ENCODE data around the gene THTPA. TPM values are rescaled to one million over a fixed set of nuclear protein-coding genes. Genes with fewer than 3 reads are reported as not detected.
A peak's percentile ranks its signal among the peaks of the same experiment; 100 is the strongest.

THTPA gene
- total and polyA plus RNA-seq, 2 of the 13 experiments (the other 11 are each of a cell fraction or from before 2014, with no cell fraction given), result 7.4 to 8.7 TPM

DNA sequence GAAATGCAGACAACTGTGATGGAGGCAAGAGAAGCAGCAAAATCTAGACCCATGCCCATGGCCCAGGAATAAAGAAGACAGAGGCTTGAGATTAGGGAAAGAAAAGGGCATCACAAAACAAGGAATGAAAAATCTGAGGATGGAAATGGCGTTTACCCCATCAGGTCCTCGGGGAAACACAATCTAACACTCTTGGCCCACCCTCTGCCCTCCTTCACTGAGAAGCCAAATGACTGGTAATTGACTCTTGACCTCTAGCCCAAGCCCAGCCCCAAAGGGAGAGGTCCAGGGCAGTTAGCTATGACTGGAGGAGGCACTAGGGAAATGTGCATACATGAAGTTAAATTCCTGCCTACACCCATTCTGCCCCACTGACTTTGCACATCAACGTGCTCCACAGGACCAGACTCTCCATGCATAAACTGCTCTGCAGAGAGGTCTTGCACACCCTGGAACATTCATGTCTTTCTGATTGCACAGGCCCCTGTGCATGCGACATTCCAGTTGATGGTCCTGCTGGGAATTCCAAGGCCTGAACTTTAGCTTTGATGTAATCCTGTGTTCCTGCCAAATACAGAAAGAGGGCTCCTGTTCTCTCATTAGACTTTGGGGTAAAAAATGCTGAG is 10.2 kb upstream of the THTPA start (continued):
- TF ChIP-seq ZFX (CRISPR knock-in tag; IDR thresholded peaks at IDR 0.05; ENCODE audit: low read depth) (peak; percentile 36; the same call in 1 of the 2 replicates), ZNF546 (CRISPR knock-in tag; conservative IDR thresholded peaks at IDR 0.05) (peak; percentile 26; the same call in 1 of the 2 replicates), NKX3-1 (CRISPR knock-in tag; IDR thresholded peaks at IDR 0.05) (no peak), CC2D1A (CRISPR knock-in tag; IDR thresholded peaks at IDR 0.05) (no peak), ZNF136 (CRISPR knock-in tag; IDR thresholded peaks at IDR 0.05; ENCODE audit: low read depth) (no peak), EED (CRISPR knock-in tag; IDR thresholded peaks at IDR 0.05) (no peak), NR1H2 (CRISPR knock-in tag; IDR thresholded peaks at IDR 0.05; ENCODE audit: borderline replicate concordance, low read depth) (no peak), RBM39 (IDR thresholded peaks at IDR 0.05; ENCODE audit: low read depth, low read length, poor library complexity, severe bottlenecking) (no peak), BCL6 (CRISPR knock-in tag; IDR thresholded peaks at IDR 0.05) (0 out of 2 replicates have a peak, but pooled peaks have one; percentile 20), NCOR1 (IDR thresholded peaks at IDR 0.05; ENCODE audit: borderline replicate concordance, low read length) (no peak), NPAS2 (CRISPR knock-in tag; IDR thresholded peaks at IDR 0.05; ENCODE audit: borderline replicate concordance) (no peak), KDM2A (CRISPR knock-in tag; IDR thresholded peaks at IDR 0.05; ENCODE audit: borderline replicate concordance, low read depth) (no peak), ZNF567 (CRISPR knock-in tag; IDR thresholded peaks at IDR 0.05; ENCODE audit: borderline replicate concordance) (no peak), XRCC5 (optimal IDR thresholded peaks at IDR 0.05; ENCODE audit: low read length) (no peak), KDM4B (CRISPR knock-in tag; IDR thresholded peaks at IDR 0.05) (no peak), BHLHE40 (IDR thresholded peaks at IDR 0.05; ENCODE audit: low read length) (no peak), YEATS2 (CRISPR knock-in tag; IDR thresholded peaks at IDR 0.05; ENCODE audit: borderline replicate concordance) (no peak), POGZ (CRISPR knock-in tag; IDR thresholded peaks at IDR 0.05) (no peak)
- TF ChIP-seq, protein P1, sequence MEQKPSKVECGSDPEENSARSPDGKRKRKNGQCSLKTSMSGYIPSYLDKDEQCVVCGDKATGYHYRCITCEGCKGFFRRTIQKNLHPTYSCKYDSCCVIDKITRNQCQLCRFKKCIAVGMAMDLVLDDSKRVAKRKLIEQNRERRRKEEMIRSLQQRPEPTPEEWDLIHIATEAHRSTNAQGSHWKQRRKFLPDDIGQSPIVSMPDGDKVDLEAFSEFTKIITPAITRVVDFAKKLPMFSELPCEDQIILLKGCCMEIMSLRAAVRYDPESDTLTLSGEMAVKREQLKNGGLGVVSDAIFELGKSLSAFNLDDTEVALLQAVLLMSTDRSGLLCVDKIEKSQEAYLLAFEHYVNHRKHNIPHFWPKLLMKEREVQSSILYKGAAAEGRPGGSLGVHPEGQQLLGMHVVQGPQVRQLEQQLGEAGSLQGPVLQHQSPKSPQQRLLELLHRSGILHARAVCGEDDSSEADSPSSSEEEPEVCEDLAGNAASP (CRISPR knock-in tag; IDR thresholded peaks at IDR 0.05; ENCODE audit: borderline replicate concordance), result no peak
- TF ChIP-seq, protein P2, sequence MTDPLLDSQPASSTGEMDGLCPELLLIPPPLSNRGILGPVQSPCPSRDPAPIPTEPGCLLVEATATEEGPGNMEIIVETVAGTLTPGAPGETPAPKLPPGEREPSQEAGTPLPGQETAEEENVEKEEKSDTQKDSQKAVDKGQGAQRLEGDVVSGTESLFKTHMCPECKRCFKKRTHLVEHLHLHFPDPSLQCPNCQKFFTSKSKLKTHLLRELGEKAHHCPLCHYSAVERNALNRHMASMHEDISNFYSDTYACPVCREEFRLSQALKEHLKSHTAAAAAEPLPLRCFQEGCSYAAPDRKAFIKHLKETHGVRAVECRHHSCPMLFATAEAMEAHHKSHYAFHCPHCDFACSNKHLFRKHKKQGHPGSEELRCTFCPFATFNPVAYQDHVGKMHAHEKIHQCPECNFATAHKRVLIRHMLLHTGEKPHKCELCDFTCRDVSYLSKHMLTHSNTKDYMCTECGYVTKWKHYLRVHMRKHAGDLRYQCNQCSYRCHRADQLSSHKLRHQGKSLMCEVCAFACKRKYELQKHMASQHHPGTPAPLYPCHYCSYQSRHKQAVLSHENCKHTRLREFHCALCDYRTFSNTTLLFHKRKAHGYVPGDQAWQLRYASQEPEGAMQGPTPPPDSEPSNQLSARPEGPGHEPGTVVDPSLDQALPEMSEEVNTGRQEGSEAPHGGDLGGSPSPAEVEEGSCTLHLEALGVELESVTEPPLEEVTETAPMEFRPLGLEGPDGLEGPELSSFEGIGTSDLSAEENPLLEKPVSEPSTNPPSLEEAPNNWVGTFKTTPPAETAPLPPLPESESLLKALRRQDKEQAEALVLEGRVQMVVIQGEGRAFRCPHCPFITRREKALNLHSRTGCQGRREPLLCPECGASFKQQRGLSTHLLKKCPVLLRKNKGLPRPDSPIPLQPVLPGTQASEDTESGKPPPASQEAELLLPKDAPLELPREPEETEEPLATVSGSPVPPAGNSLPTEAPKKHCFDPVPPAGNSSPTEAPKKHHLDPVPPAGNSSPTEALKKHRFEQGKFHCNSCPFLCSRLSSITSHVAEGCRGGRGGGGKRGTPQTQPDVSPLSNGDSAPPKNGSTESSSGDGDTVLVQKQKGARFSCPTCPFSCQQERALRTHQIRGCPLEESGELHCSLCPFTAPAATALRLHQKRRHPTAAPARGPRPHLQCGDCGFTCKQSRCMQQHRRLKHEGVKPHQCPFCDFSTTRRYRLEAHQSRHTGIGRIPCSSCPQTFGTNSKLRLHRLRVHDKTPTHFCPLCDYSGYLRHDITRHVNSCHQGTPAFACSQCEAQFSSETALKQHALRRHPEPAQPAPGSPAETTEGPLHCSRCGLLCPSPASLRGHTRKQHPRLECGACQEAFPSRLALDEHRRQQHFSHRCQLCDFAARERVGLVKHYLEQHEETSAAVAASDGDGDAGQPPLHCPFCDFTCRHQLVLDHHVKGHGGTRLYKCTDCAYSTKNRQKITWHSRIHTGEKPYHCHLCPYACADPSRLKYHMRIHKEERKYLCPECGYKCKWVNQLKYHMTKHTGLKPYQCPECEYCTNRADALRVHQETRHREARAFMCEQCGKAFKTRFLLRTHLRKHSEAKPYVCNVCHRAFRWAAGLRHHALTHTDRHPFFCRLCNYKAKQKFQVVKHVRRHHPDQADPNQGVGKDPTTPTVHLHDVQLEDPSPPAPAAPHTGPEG (CRISPR knock-in tag; IDR thresholded peaks at IDR 0.05), result no peak
- TF ChIP-seq, protein P3, sequence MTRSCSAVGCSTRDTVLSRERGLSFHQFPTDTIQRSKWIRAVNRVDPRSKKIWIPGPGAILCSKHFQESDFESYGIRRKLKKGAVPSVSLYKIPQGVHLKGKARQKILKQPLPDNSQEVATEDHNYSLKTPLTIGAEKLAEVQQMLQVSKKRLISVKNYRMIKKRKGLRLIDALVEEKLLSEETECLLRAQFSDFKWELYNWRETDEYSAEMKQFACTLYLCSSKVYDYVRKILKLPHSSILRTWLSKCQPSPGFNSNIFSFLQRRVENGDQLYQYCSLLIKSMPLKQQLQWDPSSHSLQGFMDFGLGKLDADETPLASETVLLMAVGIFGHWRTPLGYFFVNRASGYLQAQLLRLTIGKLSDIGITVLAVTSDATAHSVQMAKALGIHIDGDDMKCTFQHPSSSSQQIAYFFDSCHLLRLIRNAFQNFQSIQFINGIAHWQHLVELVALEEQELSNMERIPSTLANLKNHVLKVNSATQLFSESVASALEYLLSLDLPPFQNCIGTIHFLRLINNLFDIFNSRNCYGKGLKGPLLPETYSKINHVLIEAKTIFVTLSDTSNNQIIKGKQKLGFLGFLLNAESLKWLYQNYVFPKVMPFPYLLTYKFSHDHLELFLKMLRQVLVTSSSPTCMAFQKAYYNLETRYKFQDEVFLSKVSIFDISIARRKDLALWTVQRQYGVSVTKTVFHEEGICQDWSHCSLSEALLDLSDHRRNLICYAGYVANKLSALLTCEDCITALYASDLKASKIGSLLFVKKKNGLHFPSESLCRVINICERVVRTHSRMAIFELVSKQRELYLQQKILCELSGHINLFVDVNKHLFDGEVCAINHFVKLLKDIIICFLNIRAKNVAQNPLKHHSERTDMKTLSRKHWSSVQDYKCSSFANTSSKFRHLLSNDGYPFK (CRISPR knock-in tag; IDR thresholded peaks at IDR 0.05; ENCODE audit: borderline replicate concordance), result no peak

Data from HepG2 (cell line).